Nephron progenitor cell (in vitro differentiated cells): ENCODE results near the gene SHROOM2.
"Not testable (repeated sequence)": the region's sequence is repeated elsewhere in the genome, so short reads cannot be mapped to it uniquely, and the experiment has no call there.

Experiments used
- DNase-seq: peaks from one replicate; pipeline ENCODE4 v3.0.0; 2021
- H3K27ac Mint-ChIP-seq: 2 replicates; pipeline ENCODE4 v1.8.0; 2021; ENCODE audit warnings: mild to moderate bottlenecking, moderate library complexity, mixed read lengths
- H3K27me3 Mint-ChIP-seq: 2 replicates; pipeline ENCODE4 v1.8.0; 2021; ENCODE audit warnings: mild to moderate bottlenecking, low read depth, mixed read lengths; ENCODE audit not compliant: poor library complexity
- H3K36me3 Mint-ChIP-seq: 2 replicates; pipeline ENCODE4 v1.8.0; 2021; ENCODE audit warnings: low read depth, mixed read lengths
- H3K4me1 Mint-ChIP-seq: 2 replicates; pipeline ENCODE4 v1.8.0; 2021; ENCODE audit warnings: mixed read lengths
- H3K4me3 Mint-ChIP-seq: 2 replicates; pipeline ENCODE4 v1.8.0; 2021; ENCODE audit warnings: mild to moderate bottlenecking, moderate library complexity, mixed read lengths
- H3K9me3 Mint-ChIP-seq: 2 replicates; pipeline ENCODE4 v1.8.0; 2021; ENCODE audit warnings: mild to moderate bottlenecking, moderate library complexity, mixed read lengths
- TF ChIP-seq, protein P1 (sequence below): fragments of 200-600 bp; sonication (generic); IDR thresholded peaks from 2 replicates; pipeline ENCODE4 v1.5.0; 2021; ENCODE audit warnings: antibody characterized with exemption

Gene SHROOM2

GRCh38 chrX:9797384-9798360 lies 11.4 kb downstream of the SHROOM2 start:
- Mint-ChIP-seq H3K9me3 (peaks cover 77% of the 10 kb centered on the region), H3K27ac (no peak overlapping the region)

DNA sequence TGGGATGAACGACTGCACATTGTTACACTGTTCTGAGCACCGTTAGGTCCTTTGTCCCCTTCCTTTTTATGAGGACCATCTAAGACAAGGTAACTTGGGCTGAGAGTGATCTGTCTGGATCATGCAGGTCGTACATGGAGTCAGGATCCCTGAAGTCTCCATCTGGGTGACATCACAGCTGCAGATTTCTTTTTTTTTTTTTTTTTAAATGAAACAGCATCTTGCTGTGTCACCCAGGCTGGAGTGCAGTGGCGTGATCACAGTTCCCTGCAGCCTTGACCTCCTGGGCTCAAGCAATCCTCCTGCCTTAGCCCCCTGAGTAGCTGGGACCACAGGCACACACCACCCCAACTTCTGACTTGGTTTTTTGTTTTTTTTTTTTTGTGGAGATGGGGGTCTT lies 16.5 kb downstream of the SHROOM2 start:
- Mint-ChIP-seq H3K4me1 (peaks cover 11% of the 10 kb centered on the region), H3K4me3 (no peak overlapping the region), H3K9me3 (peaks cover 36% of the 10 kb centered on the region), H3K36me3 (peaks cover 14% of the 10 kb centered on the region), H3K27ac (no peak overlapping the region), H3K27me3 (no peaks in the 10 kb centered on the region)
- TF ChIP-seq, protein P1, sequence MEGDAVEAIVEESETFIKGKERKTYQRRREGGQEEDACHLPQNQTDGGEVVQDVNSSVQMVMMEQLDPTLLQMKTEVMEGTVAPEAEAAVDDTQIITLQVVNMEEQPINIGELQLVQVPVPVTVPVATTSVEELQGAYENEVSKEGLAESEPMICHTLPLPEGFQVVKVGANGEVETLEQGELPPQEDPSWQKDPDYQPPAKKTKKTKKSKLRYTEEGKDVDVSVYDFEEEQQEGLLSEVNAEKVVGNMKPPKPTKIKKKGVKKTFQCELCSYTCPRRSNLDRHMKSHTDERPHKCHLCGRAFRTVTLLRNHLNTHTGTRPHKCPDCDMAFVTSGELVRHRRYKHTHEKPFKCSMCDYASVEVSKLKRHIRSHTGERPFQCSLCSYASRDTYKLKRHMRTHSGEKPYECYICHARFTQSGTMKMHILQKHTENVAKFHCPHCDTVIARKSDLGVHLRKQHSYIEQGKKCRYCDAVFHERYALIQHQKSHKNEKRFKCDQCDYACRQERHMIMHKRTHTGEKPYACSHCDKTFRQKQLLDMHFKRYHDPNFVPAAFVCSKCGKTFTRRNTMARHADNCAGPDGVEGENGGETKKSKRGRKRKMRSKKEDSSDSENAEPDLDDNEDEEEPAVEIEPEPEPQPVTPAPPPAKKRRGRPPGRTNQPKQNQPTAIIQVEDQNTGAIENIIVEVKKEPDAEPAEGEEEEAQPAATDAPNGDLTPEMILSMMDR: no peak
- no peak for DNase-seq

More at GRCh38 chrX:9797384-9798360, 11.4 kb downstream of the SHROOM2 start:
- TF ChIP-seq, protein P1: no peak
- DNase-seq: no peak
- Mint-ChIP-seq H3K4me3 (no peak overlapping the region), H3K36me3 (peaks cover 25% of the 10 kb centered on the region), H3K4me1 (peaks cover 9% of the 10 kb centered on the region), H3K27me3 (peaks cover 6% of the 10 kb centered on the region)

DNA sequence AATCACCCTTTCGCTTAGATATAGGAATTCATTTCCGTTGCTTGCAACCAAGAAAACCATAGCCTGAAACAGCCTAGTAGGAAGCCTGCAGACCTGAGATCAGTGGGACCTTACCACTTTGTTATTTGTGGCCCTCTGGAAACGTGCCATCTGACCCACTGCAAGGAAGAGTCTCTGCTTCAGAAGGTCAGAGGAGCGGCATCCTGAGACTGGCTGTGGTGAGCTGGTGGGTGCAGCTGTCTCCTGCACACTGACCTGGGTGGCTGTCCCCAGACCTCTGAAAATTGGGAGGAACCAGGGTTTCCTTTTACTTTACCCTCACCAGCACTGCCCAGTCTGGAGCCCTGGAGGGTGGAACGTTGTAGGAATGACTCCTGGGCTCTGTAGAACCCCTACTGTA lies 18.2 kb downstream of the SHROOM2 start:
- TF ChIP-seq, protein P1: no peak
- H3K36me3 Mint-ChIP-seq: peaks cover 13% of the 10 kb centered on the region
- no peak overlapping the region for H3K4me3 Mint-ChIP-seq
- H3K27me3 Mint-ChIP-seq: no peaks in the 10 kb centered on the region
- H3K9me3 Mint-ChIP-seq: peaks cover 33% of the 10 kb centered on the region
- H3K27ac Mint-ChIP-seq: no peak overlapping the region
- no peak for DNase-seq
- H3K4me1 Mint-ChIP-seq: peaks cover 7% of the 10 kb centered on the region

DNA sequence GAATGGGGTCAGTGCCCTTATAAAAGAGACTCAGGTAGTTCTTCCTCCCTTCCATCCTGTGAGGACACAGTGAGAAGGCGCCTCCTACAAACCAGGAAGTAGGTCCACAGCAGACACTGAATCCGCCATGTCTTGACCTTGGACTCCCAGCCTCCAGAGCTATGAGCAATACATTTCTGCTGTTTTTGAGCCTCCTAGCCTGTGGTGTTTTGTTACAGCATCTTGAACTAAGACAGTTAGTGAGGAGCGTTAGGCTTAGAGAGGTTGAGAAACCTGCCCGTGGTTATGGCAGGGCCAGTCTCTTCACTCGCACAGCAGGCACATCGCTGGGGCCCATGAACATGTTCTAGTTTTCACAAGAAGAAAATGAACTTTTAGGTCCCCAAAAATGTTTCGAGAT lies 19.7 kb downstream of the SHROOM2 start:
- H3K9me3 Mint-ChIP-seq: peaks cover 30% of the 10 kb centered on the region
- TF ChIP-seq, protein P1: no peak
- H3K27me3 Mint-ChIP-seq: no peaks in the 10 kb centered on the region
- H3K4me3 Mint-ChIP-seq: no peak overlapping the region
- H3K36me3 Mint-ChIP-seq: peaks cover under 1% of the 10 kb centered on the region
- H3K4me1 Mint-ChIP-seq: peaks cover 7% of the 10 kb centered on the region
- no peak for DNase-seq
- H3K27ac Mint-ChIP-seq: no peak overlapping the region

GRCh38 chrX:9807355-9808182 lies 21.3 kb downstream of the SHROOM2 start:
- TF ChIP-seq, protein P1: no peak
- Mint-ChIP-seq H3K27me3 (no peaks in the 10 kb centered on the region), H3K27ac (peak overlapping the region; percentile 39), H3K36me3 (no peaks in the 10 kb centered on the region), H3K4me1 (peaks cover 7% of the 10 kb centered on the region), H3K4me3 (no peak overlapping the region), H3K9me3 (peaks cover 29% of the 10 kb centered on the region)
- no peak for DNase-seq

DNA sequence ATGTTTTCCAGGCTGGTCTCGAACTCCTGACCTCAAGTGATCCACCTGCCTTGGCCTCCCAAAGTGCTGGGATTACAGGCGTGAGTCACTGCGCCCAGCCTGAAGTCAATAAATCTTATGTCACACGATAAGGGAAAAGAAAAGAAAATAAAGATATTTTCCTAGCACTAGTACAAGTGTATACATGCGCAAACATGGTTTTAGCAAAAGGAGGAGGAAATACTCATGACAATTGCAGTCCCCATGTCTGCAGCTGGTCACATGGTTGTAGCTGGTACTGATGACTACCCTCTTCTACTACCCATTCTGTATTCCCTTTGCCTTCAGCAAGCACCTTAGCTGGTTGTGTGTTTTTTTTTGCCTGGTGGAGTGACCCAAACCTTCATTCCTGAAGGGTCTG lies 23.6 kb downstream of the SHROOM2 start:
- H3K4me3 Mint-ChIP-seq, H3K36me3 Mint-ChIP-seq, H3K27ac Mint-ChIP-seq, H3K27me3 Mint-ChIP-seq, H3K4me1 Mint-ChIP-seq, DNase-seq: not testable (repeated sequence)
- peaks cover 41% of the 10 kb centered on the region for H3K9me3 Mint-ChIP-seq

- not testable (repeated sequence) for H3K27ac Mint-ChIP-seq, H3K27me3 Mint-ChIP-seq, H3K36me3 Mint-ChIP-seq, H3K4me3 Mint-ChIP-seq, H3K4me1 Mint-ChIP-seq, DNase-seq
- peaks cover 47% of the 10 kb centered on the region for H3K9me3 Mint-ChIP-seq
Measured at GRCh38 chrX:9811086-9811485, 24.9 kb downstream of the SHROOM2 start.
